ENCODE measurements around the gene ZNF844.
"Not testable (repeated sequence)": the region's sequence is repeated elsewhere in the genome, so short reads cannot be mapped to it uniquely, and the experiment has no call there.

ZNF844 gene

GRCh38 chr19:12064590-12065538 lies at the start of gene ZNF844:
ZNF844 (plus strand) TSS chr19:12064731; CDS start chr19:12064874, 143 bp downstream.
- peak; percentile 70 to 82 for DNase-seq

GRCh38 chr19:12015015-12015752 lies 49.3 kb upstream of the ZNF844 start:
- no peak for DNase-seq

DNA sequence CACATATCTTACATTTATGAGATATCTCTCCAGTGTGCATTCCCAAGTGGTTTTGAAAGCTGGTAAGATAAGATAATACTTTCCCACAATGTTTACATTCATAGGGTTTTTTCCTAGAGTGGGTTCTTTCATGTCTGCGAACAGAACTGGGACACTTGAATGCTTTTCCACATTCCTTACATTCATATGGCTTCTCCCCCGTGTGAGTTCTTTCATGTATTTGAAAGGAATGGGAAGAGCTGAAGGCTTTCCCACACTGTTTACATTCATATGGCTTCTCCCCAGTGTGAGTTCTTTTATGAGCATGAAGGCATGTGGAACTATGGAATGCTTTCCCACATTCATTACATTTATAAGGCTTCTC lies 48.8 kb upstream of the ZNF844 start:
- no peak for DNase-seq

DNA sequence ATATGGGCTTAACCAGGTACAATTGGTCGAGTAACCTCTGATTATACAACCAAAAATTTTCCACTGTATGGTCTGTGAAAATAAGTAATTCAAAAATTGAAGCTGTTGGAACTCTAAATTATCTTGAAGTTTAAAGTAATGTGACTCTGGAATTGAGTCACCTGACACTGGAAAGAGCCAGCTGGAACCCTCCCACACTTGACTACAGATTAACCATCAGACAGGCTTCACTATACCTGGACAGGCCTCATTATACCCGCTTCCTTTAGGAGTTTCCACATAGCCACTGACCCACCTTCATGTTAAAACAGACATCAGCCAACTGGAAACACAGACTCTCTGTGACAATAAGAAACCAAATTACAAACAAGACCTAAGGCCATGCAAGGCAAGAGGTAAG lies 30.3 kb upstream of the ZNF844 start:
- DNase-seq: no peak

GRCh38 chr19:12034620-12035019 lies 29.9 kb upstream of the ZNF844 start:
- DNase-seq: no peak

DNA sequence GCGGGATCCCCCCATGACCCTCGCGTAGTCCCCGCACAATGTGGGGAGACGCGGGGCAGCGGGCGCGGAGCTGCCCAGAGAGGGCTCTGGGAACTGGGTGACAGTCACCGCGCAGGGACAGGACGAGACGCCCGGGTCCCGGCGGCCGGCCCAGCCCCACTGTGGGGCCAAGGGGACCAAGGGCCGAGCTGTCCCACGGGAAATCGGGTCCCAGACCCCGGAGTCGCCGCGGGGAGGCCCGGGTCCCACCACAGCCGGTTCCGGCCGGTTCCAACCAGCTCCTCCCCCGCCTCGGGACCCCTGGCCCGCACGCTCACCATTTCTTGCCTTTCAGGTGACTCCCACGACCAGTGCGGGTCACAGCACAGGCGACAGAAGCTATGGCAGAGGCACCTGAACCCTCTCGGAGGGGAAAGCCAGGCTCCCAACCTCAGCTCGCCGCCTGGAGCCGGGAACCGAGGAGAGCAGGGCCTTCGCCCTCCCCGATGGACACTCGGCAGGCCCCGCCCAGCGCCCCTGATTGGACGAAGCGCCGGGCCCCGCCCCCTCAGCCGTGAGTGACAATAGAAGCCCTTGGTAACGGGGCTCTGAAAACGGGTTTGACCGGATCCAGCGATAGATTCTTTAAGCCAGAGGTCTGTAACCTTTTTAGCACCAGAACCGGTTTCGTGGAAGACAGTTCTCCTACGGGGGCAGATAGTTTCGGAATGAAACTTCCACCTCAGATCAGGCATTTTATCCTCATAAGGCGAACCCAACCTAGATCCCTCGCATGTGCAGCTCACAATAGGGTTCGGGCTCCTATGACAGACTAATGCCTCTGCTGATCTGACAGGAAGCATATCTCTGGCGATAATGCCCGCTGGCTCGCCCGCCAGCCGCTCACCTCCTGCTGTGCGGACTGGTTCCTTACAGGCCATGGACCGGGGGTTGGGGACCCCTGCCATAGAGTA lies 29.0 kb upstream of the ZNF844 start, which contains the start of gene ZNF433:
Gene ZNF433 (minus strand): TSS at position 460 of the 953 bp plus-strand sequence. CDS start 140 bp downstream, at position 320.
- DNase-seq: peak; percentile 52 to 66

DNA sequence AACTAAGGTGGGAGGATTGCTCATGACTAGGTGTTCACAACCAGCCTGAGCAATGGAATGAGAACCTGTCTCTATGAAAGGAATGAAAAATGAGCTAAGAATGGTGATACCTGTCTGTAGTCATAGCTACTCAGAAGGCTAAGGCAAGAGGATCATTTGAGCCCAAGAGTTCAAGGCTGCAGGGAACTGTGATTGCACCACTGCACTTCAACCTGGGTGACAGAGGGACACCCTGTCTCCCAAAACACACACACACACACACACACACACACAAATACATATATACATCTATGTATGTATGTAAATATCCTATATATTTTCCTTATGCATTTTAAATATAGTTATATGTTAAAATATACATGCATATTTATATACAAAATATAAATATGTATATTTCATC lies 21.6 kb upstream of the ZNF844 start:
- DNase-seq: no peak

DNA sequence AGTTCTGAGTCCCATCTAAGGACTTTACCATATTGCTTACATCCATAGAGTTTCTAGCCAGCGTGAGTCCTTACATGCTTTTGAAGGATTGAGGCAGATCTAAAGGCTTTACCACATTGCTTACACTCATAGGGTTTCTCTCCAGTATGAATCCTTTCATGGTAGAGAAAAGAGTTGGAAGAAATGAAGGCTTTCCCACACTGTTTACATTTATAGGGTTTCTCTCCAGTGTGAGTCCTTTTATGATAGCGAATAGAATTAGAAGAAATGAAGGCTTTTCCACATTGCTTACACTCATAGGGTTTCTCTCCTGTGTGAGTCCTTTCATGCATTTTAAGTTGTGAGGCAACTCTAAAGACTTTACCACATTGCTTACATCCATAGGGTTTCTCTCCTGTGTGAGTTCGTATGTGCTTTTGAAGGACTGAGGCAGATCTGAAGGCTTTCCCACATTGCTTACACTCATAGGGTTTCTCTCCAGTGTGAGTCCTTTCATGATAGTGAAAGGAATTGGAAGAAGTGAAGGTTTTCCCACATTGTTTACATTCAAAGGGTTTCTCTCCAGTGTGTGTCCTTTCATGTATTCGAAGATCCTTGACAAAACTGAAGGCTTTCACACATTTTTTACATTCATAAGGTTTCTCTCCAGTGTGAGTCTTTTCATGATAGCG lies 20.6 kb upstream of the ZNF844 start:
- no peak for DNase-seq

GRCh38 chr19:12047868-12048267 lies 16.7 kb upstream of the ZNF844 start:
- DNase-seq: no peak

DNA sequence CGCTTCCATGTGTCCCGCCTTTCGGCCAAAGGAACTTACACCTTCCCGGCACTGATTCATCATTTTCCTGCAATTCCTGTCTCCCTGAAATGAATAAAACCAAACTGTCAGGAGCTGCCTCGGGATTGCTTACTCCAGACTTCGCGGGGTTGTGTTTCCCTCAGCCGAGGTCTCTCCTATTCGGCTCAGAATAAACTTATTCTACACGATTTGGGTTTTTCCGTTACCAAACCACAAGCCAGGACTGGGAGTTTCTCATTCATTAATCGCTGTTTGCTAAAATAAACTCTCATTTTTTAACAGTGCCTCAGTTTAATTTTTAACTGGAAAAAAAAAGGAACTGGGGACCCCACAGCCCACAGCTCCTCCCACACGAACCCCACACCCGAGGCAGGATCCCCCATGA lies 12.4 kb upstream of the ZNF844 start:
- no peak for DNase-seq

DNA sequence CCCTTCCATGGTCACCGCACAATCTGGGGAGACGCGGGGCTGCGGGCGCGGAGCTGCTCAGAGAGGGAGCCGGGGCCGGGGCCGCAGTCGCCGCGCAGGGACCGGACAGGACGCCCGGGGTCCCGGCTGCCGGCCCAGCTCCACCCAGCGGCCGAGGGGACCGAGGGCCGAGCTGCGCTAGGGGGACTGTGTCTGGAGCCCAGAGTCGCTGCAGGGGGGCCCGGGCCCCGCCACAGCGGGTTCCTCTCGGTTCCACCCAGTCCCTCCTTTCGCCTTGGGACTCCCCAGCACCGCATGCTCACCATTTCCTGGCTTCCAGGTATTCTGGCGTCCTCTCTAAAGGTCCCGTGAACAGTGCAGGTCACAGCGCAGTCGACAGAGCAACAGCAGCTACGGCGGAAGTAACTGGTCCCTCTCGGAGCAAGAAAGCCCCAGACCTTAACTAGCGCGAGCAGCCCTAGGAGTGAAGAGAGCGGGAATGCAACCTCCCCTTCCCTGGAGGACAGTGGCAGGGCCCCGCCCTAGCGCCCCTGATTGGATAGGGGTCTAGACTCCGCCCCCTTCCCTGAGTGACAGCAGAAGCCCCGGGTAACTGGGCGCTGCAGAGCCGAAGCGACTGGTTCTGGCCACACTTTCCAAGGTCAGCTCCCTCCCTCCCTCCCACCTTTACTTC lies 11.9 kb upstream of the ZNF844 start, which contains the start of gene ZNF878:
Gene ZNF878 (minus strand): TSS at position 465 of the 673 bp plus-strand sequence. CDS start 160 bp downstream, at position 305.
- DNase-seq: peak; percentile 22 to 78

DNA sequence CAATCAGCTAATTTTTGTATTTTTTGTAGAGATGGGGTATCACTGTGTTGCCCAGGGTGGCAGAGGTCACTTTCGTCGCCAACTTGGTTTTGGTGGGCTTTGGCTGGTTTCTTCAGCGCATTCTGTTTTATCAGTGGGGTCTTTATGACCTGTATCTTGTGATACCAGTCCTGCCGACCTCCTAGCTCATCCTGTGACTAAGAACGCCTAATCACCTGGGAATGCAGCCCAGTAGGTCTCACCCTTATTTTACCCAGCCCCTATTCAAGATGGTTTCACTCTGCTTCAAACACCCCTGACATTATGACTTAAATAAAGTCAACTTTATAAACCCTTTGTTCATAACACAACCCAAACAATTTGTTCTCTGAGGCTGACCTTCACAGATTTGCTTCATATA lies 8.7 kb upstream of the ZNF844 start:
- no peak for DNase-seq

DNA sequence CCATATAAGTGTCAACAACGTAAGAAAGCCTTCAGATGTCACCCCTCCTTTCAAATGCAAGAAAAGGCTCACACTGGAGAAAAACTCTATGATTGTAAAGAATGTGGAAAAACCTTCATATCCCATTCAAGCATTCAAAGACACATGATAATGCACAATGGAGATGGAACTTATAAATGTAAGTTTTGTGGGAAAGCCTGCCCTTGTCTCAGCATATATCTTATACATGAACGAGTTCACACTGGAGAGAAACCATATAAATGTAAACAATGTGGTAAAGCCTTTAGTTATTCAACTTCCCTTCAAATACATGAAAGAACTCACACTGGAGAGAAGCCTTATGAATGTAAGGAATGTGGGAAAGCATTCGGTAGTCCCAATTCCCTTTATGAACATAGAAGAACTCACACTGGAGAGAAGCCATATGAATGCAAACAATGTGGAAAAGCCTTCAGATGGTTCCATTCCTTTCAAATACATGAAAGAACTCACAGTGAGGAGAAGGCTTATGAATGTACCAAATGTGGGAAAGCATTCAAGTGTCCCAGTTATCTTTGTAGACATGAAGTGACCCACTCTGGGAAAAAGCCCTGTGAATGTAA lies 11.1 kb downstream of the ZNF844 start:
- DNase-seq: no peak

GRCh38 chr19:12076331-12076730 lies 11.8 kb downstream of the ZNF844 start:
- DNase-seq: not testable (repeated sequence)

- no peak for DNase-seq
Observed at GRCh38 chr19:12077375-12077774, 12.8 kb downstream of the ZNF844 start.

DNA sequence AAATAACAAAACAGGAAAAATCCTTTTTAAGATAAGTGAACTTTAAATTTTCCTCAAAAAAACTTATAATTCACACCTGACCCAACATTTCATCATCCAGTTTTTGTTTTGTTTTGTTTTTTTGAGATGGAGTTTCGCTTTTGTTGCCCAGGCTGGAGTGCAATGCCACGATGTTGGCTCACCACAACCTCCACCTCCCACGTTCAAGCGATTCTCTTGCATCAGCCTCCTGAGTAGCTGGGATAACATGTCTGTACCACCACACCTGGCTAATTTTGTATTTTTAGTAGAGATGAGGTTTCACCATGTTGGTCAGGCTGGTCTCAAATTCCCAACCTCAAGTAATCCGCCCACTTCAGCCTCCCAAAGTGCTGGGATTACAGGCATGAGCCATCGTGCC lies 18.8 kb downstream of the ZNF844 start:
- not testable (repeated sequence) for DNase-seq

GRCh38 chr19:12085074-12085818 lies 20.7 kb downstream of the ZNF844 start:
- no peak for DNase-seq

DNA sequence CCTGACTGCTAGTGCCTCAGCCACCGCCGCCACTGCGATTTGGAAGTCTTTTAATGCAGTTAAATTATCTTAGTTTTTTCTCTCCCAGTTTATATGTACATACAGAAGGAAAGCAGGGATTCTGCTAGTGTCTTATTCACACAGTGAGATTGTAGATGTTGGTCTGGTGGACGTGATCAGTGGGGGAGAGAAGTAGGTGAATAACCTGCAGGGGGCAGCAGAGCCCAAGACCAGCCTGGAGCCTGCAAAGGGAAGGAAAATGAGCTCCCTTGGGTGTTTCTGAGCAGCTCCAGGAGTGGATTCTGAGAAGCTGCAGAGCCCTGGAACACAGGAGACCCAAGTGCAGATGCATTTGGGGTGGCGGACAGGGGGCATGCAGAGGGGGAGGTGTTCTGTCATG lies 26.3 kb downstream of the ZNF844 start:
- peak; percentile 20 to 59 for DNase-seq

GRCh38 chr19:12092065-12092867 lies 27.7 kb downstream of the ZNF844 start:
- peak; percentile 54 to 92 for DNase-seq

All from bone marrow (tissue), 2 donors.